Umbilical cord (tissue), 2 donors: Measurements from ENCODE around the gene MLH1. TPM values are rescaled to one million over a fixed set of nuclear protein-coding genes. Genes with fewer than 3 reads are reported as not detected.
"Not testable (repeated sequence)": the region's sequence is repeated elsewhere in the genome, so short reads cannot be mapped to it uniquely, and the experiment has no call there.

ENCODE experiments used
- DNase-seq: peaks from one replicate; pipeline ENCODE4 v3.0.0-alpha.2; 2015; ENCODE audit warnings: low spot score
- total RNA-seq: library from RNA; depleted of rRNA; stranded (reverse); fragments of >200 nt; gene quantifications from one replicate; pipeline ENCODE4 v1.2.3, GENCODE V29; 2014; ENCODE audit warnings: low replicate concordance; ENCODE audit not compliant: insufficient read depth

MLH1 gene
- total RNA-seq, result 43.6 TPM

DNA sequence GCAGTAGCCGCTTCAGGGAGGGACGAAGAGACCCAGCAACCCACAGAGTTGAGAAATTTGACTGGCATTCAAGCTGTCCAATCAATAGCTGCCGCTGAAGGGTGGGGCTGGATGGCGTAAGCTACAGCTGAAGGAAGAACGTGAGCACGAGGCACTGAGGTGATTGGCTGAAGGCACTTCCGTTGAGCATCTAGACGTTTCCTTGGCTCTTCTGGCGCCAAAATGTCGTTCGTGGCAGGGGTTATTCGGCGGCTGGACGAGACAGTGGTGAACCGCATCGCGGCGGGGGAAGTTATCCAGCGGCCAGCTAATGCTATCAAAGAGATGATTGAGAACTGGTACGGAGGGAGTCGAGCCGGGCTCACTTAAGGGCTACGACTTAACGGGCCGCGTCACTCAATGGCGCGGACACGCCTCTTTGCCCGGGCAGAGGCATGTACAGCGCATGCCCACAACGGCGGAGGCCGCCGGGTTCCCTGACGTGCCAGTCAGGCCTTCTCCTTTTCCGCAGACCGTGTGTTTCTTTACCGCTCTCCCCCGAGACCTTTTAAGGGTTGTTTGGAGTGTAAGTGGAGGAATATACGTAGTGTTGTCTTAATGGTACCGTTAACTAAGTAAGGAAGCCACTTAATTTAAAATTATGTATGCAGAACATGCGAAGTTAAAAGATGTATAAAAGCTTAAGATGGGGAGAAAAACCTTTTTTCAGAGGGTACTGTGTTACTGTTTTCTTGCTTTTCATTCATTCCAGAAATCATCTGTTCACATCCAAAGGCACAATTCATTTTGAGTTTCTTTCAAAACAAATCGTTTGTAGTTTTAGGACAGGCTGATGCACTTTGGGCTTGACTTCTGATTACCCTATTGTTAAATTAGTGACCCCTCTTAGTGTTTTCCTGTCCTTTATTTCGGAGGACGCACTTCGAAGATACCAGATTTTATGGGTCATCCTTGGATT, at the start of gene MLH1:
MLH1 (plus strand) TSS at position 193 of the 958 bp plus-strand sequence; CDS start at position 223, 30 bp downstream.
- DNase-seq, result peak; percentile 100

DNA sequence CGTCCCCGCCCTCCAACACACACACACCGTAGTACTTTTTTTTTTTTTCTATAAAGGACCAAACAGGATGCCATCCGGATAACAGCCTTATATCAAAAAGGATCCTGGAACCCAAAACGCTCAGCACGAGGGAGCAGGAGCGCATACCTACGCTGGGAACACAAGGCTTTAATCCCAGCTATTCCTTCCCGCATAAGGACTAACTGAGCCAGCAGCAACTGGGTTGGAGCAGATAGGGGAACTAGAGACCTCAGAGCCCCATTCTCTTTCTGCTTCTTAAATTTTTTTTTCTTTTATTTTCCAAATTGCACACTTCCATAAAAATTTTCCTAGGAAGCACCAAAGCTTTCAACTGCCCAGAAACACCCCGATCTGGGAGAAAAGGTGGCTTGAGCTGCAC, 49.7 kb upstream of the MLH1 start:
- DNase-seq, result no peak

DNA sequence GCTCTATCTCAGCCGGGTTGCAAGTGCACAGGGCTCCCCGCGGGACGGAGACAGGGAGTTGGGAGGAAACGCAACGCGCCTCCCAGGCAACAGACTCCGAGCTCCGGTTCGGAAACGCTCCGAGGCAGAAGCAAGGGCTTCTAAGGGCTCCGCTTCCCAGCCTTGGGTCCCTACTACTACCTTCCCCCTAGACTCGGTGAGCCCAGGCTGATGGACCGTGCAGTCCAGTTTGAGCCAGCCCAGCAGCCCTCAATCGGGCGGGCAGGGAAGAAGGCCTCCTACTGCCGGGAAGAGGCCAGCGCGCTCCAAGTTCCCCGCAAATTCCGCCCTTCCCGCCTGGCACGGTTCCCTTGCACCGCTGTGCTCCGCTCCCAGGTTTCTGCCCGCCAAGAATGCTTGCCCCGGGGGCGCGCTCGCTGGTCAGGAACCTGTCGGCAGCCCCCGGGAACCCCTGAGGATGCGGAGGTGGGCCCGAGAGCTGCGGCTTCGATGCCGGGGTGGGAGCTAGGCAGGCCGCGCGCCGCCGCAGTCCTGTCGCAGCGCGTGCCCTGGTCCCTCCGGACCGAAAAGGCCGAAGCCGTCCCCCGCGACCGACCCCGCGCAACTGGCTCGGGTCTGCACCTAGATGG, 49.2 kb upstream of the MLH1 start:
- peak; percentile 77 for DNase-seq

DNA sequence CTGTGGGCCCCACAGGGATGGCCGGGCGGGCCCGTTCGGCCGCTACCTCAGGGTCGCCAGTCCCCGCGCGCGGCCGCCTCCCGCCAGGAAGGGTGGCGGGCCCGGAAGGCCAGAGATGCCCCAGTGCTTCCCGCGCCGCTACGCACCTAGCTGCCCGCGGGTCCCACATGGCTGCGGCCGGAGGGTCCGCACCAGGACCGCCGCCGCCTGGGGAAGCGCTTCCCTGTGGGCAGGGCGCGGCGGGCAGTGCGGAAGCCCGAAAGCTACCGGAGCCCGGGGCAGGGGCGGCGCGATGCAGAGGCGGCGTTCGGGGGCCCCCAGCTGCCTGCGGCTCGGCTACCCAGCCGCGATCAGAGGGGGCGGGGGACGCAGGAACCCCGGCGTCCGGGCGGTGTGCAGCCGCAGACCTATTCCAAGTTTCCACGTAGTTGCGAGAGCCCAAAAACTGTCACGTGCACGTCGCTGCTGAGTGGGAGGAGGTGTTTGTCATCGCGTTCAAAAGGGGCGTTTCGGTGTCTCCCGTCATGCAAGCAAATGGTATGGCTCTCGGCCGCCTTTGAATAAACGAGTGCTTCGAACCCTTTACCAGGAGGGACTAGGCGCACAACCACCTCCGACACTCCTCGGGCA, 48.6 kb upstream of the MLH1 start, which contains the start of gene TRANK1:
TRANK1 (minus strand) TSS at position 414 of the 630 bp plus-strand sequence; CDS start at position 169, 245 bp downstream.
- DNase-seq, result peak; percentile 78

GRCh38 chr3:36945333-36945980, 47.9 kb upstream of the MLH1 start:
- no peak for DNase-seq

DNA sequence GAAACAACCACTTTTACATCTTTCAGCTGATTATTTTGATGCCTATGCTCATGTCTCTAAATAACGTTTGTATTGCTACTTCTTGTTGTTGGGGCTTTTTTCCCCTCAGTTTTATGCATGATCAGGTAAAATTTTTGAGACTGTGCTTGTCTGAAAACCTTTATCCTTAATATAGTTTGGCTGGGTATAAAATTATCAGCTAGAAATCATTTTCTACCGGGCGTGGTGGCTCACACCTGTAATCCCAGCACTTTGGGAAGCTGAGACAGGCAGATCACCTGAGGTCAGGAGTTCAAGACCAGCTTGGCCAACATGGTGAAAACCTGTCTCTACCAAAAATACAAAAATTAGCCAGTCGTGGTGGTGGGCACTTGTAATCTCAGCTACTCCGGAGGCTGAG, 45.5 kb upstream of the MLH1 start:
- DNase-seq, result not testable (repeated sequence)

GRCh38 chr3:36954452-36955134, 38.7 kb upstream of the MLH1 start:
- DNase-seq, result no peak

DNA sequence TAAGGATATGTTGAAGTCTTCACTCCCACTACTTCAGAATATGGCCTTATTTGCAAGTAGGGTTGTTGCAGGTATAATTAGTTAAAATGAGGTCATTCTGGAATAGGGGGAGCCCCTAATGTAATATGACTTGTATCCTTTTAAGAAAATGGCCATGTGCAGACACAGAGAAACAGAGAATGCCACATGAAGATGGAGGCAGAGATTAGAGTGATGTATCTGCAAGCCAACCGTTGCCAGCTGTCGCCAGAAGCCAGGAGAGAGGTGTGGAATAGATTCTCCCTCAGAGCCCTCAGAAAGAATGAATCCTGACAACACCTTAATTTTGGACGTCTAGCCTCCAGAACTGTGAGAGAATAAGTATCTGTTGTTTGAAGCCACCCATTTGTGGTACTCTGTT, 37.2 kb upstream of the MLH1 start:
- no peak for DNase-seq

DNA sequence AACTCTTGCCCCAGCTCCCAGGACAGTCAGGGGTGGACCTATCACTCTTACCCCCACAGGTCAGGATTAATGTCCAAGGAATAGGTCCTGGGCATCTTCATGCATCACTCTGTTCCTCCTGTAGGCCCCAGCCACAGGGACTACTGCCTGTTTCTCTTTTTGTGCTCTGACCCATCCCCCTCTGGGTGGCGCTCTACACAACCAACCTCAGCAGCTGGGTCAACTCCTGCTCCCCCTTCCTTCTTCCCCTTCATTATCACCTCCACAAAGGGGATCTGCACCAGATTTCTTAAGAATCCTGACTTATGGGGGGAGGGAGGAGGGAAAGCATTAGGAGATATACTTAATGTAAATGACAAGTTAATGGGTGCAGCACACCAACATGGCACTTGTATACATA, 36.3 kb upstream of the MLH1 start:
- no peak for DNase-seq

GRCh38 chr3:36957862-36958686, 35.2 kb upstream of the MLH1 start:
- DNase-seq, result no peak

DNA sequence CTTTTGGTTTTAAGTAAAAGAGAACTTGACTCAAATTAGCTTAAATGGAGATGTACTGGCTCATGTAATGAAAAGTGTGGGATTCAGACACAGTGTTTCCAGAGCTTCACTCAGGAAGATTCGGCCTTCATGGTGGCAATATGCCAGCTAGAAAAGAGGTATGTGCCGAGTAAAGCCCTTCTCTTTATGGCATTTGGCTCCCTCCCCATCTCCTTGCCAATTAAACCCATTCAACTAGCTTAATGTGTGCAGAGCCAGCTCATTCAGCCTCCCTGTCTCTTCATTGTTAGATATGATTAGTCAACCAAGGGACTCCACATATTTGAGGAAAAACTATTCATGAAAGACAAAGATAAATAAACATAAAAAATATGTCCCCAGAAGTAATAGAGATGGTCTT, 33.5 kb upstream of the MLH1 start:
- DNase-seq, result no peak

DNA sequence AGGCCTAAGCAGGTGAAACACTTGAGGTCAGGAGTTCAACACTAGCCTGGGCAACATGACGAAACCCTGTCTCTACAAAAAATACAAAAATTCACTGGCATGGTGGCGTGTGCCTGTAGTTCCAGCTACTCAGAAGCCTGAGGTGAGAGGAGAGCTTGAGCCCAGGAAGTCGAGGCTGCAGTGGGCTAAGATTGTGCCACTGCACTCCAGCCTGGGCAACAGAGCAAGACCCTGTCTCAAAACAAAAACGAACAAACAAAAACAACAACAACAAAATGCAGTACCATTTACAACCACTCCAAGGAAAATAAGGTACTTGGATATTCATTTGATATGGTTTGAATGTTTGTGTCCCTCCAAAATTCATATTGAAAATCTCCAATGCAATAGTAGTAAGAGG, 32.8 kb upstream of the MLH1 start:
- DNase-seq, result no peak

- not testable (repeated sequence) for DNase-seq
Observed at GRCh38 chr3:36963008-36963407, 30.3 kb upstream of the MLH1 start.

GRCh38 chr3:36964331-36964730, 29.0 kb upstream of the MLH1 start:
- DNase-seq, result no peak

- DNase-seq, result no peak
Observed at GRCh38 chr3:36964817-36965216, 28.5 kb upstream of the MLH1 start.

GRCh38 chr3:36965440-36965839, 27.9 kb upstream of the MLH1 start:
- peak; percentile 72 for DNase-seq

DNA sequence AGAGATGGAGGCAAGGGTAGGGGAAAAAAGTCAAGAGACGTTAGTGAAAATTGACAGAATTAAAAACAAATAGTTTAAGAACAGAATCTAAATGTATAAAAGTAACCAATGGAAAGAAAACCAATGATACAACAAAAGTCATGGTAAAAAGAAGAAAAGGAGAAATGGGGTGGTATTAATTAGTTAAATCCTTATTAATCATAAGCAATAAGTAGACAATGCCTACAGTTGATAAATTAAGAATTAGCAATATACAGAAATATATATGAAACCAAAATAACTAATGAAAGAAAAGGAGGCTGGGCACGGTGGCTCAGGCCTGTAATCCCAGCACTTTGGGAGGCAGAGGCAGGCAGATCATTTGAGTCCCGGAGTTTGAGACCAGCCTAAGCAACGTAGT, 24.2 kb upstream of the MLH1 start:
- no peak for DNase-seq

- DNase-seq, result peak; percentile 90
Observed at GRCh38 chr3:36969540-36970432, 23.5 kb upstream of the MLH1 start.

- DNase-seq, result no peak
Observed at GRCh38 chr3:36972163-36972562, 21.2 kb upstream of the MLH1 start.
